Inflammatory macrophage (primary cell): ENCODE measurements around the gene KMT2D.

Experiments
- DNase-seq, 2 donors: peaks; one replicate each; pipeline ENCODE4 v3.0.0-alpha.2; 2020 to 2022

Gene KMT2D

DNA sequence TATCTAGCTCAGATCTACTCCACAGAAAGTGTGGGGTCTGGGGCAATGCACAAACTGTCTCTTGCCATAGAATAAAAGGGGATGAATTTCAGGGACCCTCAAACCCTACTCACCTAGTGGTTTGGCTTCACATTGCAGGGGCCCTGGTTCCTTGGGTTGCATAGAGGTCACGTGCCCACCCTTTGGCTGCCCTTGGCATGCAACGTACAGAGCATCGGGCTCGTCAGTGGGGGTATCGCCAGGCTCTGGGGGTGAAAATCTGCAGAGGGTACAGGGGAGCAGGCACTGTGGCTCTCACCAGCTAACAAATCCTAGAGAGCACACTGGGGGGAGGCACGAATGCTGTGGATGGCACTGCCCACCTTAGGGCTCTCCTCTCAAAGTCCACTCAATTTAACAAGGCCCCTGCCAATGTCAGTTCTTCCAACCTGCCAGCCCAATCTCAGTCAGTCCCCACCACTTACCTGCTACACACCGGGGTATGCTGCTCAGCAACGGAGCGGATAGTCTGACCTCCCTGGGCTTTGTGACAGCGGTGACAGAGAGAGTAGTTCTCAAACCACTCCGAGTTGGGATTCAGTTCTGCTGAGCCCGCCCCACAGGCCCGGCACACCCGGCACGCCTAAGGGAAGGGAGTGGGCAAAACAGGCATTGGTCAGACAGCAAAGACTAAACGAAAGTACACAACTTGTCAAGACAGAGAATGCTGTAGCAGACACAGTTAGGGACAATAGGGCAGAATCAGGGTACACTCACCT, 8.0 kb downstream of the KMT2D start:
- DNase-seq = no peak

DNA sequence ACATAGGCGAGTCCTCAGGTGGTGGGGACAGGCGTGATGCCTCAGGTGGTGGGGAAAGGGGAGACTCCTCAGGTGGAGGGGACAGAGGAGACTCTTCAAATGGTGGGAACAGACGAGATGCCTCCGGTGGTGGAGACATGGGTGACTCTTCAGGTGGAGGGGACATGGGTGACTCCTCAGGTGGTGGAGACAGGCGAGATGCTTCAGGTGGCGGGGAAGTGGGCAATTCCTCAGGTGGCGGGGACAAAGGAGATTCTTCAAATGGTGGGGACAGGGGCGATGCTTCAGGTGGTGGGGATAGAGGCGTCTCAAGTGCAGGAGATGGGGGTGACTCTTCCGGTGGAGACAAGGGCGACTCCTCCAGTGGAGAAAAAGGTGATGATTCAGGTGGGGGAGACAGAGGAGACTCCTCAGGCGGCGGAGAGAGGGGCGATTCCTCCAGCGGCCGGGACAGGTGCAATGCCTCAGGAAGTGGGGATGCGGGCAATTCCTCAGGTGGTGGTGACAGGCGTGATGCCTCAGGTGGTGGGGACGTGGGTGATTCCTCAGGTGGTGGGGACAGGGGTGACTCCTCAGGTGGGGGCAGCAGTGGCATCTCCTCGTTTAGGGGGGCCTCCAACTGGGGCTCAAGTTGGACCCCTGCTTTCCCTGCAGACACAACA, 8.7 kb downstream of the KMT2D start:
- no peak for DNase-seq

DNA sequence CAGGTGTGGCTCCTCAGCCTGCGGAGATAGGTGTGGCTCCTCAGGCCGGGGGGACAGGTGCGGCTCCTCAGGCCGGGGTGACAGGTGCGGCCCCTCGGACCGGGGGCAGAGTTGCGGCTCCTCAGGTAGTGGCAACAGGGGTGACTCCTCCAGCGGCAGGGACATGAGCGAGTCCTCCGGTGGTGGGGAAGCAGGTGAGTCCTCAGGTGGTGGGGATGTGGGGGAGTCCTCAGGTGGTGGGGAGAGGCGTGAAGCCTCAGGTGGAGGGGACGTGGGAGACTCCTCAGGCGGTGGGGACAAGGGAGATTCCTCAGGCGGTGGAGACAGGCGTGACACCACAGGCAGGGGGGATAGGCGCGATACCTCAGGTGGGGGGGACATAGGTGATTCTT, 9.2 kb downstream of the KMT2D start:
- no peak for DNase-seq

DNA sequence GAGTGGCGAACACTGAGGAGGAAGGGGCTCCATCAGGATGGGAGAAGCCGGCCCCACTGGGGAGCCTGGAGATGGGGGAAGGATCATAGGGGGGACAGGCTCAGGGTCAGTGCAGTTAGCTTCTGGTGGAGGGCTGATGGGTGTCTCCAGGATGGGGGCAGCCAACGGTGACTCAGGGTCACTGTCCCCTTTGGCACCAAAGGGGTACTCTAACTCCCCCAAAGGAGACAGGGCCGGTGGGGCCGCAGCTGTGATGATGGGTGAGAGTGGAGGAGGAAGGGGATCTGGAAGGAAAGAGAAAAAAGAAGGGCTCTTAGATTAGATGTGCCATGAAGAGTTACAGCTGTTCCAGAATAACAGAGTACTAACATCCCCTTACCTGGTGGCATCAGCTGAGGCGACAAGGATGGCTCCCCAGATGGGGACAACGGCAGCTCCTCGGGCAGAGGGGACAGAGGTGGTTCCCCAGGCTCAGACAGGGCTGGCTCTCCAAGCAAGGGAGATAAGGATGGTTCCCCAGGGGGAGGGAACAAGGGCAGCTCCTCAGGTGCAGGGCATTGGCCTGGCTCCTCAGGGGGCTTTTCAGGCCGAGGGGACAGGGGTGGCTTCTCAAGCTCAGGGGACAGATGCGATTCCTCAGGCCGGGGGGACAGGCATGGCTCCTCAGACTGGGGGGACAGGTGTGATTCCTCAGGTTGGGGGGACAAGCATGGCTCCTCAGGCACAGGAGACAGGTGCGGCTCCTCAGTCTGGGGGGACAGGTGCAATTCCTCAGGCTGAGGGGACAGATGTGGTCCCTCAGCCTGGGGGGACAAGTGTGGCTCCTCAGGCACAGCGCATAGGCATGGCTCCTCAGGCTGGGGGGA, 9.9 kb downstream of the KMT2D start:
- DNase-seq = no peak

DNA sequence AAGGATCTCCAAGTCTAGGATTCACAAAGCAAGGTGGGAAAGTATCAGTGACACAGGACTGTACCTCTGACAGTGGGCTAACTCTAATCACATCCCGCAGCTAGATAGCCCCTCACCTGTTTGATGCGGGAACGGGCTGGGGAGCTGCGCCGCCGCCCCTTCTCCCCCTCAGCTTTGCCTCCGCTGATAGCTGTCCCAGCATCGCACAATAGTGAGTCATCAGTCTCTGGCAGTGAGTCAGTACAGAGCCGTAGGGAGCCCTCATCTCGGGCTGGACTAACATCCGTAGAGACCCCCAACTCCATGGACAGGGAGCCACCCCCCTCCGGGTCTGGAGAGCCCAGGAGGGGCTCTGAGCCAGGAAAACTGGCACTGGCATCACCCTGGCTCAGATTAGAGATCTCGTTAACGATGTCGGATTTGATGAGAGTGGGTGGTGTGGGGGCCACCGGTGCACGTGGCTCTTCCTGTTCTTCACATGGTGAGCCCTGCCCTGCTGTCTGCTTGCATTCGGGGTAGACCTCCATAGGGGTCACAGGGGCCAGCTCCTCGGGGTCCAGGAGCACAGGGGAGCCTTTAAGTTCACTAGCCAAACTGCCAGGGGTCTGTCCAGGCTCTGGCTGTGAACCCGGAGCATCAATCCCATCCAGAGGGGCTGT, 10.9 kb downstream of the KMT2D start:
- DNase-seq = no peak

DNA sequence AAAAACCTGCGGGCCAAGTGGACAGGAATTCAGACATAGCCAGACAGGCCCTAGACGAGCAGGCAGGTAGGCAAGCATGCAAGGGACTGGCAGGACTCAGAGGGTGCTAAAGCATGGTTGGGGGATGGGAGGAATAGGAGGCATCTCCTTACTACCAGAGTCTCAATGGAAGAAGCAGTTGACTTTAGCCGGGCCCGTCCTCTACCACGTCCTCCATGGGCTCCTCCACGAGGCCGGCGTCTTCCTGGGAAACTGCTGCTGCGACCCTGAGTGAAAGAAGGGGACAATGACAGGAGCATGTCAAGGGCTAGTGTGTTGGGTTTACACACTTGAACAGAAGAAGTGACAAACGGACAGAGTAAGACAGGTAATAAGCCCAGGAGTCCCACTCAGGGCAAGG, 11.6 kb downstream of the KMT2D start:
- DNase-seq = no peak

DNA sequence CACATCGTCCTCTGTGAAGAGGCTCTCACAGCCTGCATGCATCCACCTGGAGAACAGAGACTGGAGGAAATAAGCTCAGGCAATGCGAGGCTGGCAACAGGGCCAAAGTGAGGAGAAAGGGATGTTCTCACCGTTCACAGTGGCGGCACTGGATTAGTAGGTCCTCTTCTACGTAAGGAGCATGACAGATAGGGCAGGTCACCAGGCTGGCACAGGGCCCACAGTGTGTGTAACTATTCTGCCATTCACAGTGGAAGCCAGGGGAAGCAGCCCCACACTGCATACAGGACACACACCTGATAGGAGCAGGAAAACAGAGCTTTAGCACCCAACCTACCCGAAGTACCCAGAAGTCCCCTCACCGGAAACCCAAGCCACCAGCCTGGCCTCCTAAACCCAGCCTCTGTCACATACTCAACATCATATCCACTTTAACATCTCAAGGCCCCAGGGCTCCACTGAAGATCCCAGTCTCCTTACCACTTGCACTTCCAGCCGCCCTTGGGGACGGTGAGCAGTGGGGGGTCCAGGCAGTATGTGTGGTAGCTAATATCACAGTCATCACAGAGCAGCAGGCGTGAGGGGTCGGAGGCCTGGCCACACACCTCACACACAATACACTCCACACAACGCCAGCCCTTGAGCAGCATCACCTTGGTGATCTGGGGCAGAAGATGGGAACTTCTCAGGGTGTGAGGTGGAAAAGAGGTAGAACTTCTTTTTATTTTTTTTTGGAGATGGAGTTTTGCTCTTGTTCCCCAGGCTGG, 14.3 kb downstream of the KMT2D start:
- DNase-seq = no peak

DNA sequence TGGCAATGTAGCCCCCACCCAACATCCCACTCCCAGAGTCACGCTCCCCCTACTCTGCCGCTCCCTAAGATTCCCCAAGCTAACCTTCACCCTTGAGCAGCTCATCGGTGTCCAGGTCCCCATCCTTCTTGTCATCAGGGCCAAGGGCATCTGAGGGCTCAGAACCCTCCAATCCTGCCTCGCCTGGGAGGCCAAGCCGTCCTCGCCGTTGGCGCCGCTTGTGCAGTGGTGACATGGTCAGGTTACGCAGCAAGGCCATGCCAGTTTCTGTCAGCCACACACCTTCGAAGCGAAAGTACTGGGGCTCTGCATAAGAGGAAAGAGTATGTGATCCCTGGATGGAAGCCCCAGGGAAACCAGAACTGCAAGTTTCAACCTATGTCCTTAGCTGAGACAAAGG, 15.9 kb downstream of the KMT2D start:
- DNase-seq = no peak

DNA sequence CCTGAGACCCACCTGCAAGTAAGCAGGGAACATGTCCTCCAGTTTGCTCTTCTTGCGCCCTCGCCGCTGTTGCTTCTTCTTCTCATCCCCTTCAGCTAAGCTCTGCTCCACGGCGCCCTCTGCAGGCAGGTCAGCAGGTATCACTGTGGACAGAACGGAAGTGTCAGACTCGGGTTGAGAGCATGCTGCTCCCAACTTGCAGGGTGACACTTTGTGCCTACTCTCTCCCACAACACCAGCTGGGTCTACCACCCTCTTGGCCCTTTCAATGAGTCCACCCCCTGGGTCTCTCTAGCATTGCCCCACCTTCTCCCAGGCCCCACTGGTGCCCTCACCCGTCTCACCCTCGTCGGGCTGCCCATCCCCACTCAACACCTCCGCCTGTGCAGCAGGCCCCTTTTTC, 16.7 kb downstream of the KMT2D start:
- peak; percentile 63 to 68 for DNase-seq

DNA sequence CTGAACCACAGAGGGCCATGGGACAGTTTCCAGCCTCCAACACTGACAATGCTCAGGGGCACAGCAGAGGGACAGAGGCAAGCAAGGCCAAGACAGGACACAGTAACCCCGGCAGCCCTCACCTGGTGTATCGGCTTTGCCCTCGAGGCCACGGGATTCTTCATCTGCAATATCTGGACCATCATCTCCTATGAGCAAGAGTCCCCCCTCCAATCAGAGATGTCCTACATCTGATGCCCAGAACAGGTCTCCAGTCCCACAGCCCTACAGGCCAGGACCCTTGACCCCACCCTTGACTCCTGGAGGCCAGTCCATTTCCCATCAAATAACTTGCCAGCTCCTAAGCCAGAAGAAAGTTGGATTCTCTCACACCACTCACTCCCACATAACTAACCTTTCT, 17.4 kb downstream of the KMT2D start:
- no peak for DNase-seq

DNA sequence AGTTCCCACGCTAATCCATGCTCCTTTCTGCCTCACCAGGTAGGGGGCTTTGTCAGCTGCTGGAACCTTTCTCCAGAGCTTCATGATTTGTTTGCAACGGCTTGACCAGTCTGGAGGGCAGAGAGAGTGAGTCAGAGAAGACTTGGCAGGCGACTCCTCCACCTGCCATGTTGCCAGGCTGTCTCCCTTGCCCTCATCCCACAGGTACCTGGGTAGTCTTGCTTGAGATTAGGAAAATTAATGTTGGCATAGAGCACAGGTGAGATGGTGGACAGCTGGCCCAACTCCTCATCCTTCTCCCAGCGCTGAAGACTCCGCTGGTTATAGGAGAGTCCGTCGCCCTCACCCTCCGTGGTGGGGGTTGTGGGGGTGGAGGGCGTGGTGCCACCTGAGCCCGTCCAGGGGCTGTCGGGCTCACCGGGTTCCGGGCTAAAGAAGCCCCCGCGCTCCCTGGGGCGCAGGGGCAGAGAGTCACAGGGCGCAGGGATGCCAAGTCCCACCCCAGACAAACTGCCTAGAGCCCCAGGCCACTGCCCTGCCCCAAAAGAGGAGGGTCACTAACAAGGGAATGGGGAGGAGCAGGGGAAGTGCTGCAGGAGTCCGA, 18.6 kb downstream of the KMT2D start:
- no peak for DNase-seq

DNA sequence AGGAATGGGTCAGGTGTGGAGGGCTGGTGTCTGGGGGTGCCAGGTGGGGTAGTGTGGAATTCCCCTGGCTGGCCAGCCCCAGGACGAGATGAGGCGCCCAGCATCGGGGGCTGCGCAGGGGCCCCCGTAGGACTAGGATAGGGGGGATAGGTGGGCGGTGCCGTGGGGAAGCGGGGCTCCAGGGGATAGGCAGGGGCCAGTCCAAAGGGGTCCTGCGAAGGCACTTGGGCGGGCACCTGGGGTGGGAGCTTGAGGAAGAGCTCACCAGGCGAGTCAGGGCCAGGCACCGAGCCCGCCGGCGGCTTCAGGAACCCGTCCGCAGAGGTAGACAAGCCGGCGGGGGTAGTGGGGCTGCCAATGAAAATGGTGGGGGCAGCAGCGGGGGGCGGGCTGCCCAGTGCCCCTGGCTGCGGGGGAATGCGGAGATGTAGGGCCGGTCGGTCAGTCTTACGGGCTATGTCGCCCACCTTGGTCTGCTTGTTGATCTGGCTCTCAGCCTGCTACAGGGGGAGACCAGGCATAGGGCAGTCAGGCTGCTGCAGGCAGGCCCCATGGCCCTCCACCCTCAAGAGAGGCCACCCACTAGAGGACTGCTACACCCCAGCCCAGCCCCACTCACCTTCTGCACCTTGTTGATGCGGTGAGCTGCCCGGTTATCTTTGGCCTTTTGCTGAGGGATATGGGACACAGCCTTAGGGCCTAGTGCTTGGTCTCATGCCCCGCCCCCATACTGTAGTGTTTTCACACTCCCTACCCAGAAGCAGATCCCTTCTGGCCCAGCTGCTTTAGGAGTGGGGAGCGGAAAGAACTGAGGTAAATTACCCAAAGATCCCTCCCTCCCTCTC, 19.3 kb downstream of the KMT2D start:
- DNase-seq = no peak

DNA sequence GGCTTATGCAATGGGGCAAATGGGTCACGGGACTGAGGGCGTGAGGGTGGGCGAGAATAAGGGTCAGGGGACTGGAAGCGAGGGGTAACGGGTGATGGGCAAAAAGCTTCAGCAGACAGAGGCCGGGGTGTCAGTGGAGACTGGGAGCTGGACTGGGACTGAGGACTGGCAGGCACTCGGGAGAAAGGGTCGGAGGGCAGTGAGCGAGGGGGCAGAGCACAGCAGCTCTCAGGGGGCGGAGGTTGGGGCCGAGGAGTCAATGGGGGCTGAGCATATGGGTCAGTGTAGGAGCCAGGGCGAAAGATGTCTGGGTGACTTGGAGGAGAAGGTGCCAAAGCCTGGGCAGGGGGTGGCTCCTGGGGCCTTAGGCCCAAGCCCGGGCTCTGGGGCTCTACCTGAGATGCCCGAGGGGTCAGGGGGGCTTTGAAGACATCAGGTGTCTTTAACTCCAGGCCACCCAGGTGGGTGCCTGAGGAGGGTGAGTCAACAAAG, 20.2 kb downstream of the KMT2D start:
- no peak for DNase-seq

DNA sequence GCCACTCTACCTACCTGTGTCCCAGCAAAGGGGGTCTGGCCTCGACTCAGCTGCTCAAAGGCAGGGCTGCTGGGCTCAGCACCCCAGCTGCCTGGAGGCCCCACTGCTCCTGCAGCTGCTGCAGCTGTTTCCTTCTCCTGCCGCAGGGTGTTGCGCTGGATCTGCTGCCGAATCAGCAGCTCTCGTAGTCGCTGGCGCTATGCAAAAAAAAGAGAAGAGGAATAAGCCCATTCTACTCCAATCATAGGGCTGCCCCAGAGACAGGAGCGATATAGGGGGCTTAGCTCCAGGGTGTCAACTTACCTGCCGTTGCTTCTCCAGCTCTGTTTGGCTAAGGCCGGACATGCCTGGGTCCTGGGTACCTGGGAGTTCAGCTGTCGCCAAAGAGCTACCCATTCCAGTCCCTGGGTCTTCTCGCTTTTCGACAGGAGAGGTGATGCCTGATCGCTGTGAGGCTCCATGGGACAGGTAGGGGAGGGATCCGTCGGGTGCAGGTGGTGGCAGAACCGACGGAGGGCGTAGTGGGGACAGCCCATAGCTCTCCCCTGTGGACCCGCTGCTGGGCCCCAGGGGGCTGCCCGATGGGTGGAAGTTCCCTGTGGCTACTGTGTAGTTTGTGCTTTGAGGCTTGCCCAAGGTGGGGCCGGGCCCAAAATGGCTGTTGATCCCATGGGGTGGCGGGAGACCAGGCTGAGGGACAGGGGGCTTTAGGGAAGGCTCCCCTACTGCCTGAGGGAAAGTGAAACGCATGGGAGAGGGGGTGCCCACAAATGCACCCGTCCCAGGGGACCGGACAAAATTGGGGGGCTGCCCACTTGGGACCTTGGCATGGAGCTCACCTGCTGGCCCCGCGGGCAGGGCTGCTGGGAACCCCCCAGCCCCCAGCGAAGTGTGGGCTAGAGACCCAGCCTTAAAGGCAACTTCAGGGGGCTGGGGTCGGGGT, 20.9 kb downstream of the KMT2D start:
- no peak for DNase-seq

DNA sequence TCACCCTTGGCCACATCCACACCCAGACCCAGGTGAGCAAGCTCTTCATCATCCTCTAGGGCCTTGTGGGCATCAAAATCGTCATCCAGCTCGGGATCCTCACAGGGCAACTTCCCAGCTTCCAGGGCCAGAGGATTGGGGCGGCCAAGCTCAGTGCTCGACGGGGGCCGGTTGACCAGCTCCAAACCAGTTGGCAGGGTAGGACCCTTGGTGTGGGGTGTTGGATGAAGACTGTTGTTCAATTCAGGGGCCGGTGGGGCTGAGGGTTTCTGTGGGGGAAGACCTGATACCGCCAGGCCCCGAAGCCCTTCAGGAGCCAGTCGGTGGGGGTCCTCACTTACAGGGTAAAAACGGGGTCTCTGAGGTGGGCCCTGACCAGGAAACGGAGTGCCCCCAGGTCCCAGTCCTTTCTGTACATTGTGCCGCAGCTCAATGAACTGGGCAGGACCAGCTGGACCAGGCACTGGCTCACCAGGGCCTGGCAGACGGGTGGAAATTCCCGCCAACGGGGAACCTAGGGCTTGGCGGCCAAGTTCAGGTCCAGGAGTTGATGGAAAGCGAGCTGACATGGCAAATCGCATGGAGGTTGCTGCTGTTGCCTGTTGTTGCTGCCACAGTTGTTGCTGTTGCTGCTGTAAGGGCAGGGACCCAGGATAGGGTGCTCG, 22.2 kb downstream of the KMT2D start:
- DNase-seq = no peak

DNA sequence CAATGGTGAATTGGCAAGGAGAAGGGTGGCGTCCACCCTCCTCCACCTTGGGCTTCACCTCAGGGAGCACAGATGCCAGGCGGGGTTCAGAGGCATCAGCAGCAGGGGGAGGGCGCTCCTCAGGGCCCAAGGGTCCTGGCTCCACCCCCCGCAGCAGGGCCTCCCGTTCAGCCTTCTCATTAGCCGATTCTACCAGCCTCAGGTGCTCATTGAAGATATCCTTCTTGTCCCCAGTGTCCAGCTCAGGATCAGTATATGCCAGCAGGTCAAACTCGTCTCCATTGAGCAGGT, 22.7 kb downstream of the KMT2D start:
- no peak for DNase-seq

DNA sequence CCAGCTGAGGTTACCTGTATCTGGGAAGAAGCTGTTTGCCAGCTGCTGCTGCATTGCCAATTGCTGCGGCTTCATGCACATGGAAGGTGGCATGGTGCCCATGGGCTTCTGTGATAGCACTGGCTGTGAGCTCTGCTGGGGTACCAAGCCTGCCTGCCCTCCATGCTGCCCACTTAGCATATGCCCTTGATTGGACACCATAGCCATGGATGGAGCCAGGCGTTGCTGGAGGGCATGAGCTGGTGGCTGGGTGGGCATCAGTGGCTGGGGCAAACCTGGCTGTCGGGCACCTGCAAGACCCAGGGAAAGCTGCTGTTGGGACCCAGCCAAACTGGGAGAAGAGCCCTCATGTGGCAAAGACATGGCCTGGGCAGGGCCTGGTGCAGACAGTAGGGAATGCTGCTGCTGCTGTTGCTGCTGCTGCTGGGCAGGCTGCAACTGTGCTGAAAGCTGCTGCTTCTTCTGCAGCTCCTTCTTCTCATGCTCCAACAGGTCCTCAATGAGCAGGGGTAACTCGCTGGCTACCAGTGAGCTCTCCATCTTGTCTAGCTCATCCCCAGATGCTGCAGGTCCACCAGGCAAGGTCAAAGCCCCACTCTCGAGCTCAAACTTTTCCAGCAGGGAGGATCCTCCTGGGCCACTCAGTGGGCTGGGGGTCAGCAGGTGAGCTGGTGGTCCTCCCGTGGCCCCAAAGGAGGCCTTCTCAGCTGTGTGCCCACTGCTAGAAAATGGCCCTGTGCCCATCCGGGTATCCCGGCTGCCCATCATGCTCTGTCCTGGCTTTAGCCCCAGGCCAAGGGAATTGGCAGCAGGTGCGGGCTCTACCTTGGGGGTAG, 23.3 kb downstream of the KMT2D start:
- DNase-seq = no peak

DNA sequence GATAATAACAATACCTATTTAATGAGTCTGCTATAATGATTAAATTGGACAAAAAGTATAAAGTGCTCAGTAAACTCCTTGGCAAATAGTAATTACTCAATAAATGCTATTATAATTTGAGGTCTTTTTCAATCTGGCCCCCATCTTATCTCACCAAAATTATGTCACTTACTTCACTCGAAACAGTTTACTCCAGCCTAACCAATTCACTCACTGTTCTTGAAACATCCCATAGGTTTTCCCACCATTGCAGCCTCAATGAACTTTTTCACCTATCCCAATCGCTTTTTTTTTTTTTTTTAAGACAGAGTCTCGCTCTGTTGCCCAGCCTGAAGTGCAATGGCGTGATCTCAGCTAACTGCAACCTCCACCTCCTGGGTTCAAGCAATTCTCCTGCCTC, 24.6 kb downstream of the KMT2D start:
- no peak for DNase-seq
